HCT116 (cell line): ENCODE measurements around the gene USP2.

ENCODE experiments used
- POLR2A ChIP-seq: IDR thresholded peaks from 2 replicates; pipeline ENCODE4 v1.7.0; 2011; ENCODE audit warnings: borderline replicate concordance; ENCODE audit not compliant: insufficient read depth, insufficient read length; ENCODE audit errors: extremely low read depth
- TF ChIP-seq, protein P1 (sequence below): IDR thresholded peaks from 2 replicates; pipeline ENCODE4 v1.6.1; 2012

DNA sequence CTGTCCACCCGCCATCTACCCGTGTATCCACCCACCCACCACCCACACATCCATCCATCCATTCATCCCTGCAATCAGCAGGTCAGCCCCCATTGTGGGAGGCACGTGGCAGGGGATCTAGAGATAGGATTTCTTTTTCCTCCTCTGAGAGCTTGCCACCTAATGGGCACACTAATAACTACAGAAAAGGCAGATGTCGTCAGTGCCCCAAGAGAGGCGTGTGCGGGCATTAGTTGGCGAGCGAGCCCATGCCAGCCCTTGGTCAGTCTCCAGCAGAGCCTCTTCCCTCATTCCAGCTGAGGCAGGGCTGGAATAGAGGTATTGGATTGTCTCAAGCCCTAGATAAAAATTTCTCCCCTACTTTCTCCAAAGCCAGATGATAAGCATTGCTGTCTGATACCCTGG lies 9.7 kb downstream of the USP2 start:
- no peak for TF ChIP-seq POLR2A
- TF ChIP-seq, protein P1, sequence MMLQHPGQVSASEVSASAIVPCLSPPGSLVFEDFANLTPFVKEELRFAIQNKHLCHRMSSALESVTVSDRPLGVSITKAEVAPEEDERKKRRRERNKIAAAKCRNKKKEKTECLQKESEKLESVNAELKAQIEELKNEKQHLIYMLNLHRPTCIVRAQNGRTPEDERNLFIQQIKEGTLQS = no peak
